ENCODE results near the gene CGN.

The CGN gene

DNA sequence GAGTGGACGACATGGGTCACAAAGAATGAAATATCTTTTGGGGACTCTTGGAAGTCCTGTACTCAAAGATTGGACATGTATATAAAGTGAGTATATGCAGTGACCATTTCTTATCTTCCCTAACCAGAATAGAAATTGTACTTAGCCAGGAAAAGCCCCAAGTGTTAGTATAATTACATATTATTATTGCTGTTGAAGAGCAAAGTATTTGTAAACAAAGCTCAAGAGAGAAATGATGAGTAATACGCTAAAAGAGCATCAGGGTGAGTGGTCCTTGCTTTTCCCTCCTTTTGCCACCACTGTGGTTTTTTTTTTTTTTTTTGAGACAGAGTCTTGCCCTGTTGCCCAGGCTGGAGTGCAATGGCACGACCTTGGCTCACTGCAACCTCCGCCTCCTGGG lies 6.4 kb upstream of the CGN start:
- no peak for DNase-seq (ENCODE audit: low read depth in 1 of 2, low spot score in 1 of 2)
- Histone ChIP-seq H3K27ac (replicated peaks) (no peak overlapping the region), H3K27me3 (ENCODE audit: insufficient read depth, poor library complexity, severe bottlenecking) (no peaks in the 10 kb centered on the region), H3K4me3 (replicated peaks; ENCODE audit: insufficient read depth, low read length) (no peak overlapping the region)
- TF ChIP-seq SPI1 (IDR thresholded peaks at IDR 0.05; ENCODE audit: borderline replicate concordance, low read depth) (no peak), GABPA (IDR thresholded peaks at IDR 0.05; ENCODE audit: low read depth) (no peak), POLR2AphosphoS5 (IDR thresholded peaks at IDR 0.05; ENCODE audit: low read depth) (no peak)
- TF ChIP-seq, protein P1, sequence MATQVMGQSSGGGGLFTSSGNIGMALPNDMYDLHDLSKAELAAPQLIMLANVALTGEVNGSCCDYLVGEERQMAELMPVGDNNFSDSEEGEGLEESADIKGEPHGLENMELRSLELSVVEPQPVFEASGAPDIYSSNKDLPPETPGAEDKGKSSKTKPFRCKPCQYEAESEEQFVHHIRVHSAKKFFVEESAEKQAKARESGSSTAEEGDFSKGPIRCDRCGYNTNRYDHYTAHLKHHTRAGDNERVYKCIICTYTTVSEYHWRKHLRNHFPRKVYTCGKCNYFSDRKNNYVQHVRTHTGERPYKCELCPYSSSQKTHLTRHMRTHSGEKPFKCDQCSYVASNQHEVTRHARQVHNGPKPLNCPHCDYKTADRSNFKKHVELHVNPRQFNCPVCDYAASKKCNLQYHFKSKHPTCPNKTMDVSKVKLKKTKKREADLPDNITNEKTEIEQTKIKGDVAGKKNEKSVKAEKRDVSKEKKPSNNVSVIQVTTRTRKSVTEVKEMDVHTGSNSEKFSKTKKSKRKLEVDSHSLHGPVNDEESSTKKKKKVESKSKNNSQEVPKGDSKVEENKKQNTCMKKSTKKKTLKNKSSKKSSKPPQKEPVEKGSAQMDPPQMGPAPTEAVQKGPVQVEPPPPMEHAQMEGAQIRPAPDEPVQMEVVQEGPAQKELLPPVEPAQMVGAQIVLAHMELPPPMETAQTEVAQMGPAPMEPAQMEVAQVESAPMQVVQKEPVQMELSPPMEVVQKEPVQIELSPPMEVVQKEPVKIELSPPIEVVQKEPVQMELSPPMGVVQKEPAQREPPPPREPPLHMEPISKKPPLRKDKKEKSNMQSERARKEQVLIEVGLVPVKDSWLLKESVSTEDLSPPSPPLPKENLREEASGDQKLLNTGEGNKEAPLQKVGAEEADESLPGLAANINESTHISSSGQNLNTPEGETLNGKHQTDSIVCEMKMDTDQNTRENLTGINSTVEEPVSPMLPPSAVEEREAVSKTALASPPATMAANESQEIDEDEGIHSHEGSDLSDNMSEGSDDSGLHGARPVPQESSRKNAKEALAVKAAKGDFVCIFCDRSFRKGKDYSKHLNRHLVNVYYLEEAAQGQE (IDR thresholded peaks at IDR 0.05; ENCODE audit: insufficient replicate concordance, low read depth), result no peak
- TF ChIP-seq, protein P2, sequence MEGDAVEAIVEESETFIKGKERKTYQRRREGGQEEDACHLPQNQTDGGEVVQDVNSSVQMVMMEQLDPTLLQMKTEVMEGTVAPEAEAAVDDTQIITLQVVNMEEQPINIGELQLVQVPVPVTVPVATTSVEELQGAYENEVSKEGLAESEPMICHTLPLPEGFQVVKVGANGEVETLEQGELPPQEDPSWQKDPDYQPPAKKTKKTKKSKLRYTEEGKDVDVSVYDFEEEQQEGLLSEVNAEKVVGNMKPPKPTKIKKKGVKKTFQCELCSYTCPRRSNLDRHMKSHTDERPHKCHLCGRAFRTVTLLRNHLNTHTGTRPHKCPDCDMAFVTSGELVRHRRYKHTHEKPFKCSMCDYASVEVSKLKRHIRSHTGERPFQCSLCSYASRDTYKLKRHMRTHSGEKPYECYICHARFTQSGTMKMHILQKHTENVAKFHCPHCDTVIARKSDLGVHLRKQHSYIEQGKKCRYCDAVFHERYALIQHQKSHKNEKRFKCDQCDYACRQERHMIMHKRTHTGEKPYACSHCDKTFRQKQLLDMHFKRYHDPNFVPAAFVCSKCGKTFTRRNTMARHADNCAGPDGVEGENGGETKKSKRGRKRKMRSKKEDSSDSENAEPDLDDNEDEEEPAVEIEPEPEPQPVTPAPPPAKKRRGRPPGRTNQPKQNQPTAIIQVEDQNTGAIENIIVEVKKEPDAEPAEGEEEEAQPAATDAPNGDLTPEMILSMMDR (IDR thresholded peaks at IDR 0.05; ENCODE audit: insufficient read depth, low read length), result no peak

DNA sequence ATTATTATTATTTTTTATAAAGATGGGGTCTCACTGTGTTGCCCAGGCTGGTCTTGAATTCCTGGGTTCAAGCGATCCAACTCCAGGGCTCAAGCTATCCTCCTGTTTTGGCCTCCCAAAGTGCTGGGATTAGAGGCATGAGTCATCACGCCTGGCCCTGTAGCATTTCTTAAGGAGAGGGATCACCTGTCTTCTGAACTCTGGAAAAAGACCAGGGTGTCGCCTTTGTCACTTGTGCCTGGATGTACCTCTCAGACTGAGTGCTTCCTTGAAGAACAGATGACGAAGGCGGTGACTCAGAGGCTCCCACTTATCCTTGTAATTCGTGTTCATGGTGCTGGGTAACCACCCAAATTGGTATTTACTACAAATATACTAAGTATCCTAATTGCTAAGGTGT lies 2.4 kb upstream of the CGN start:
- no peak for TF ChIP-seq POLR2AphosphoS5 (IDR thresholded peaks at IDR 0.05; ENCODE audit: low read depth)
- TF ChIP-seq GABPA (IDR thresholded peaks at IDR 0.05; ENCODE audit: low read depth), result no peak
- TF ChIP-seq, protein P2 (IDR thresholded peaks at IDR 0.05; ENCODE audit: insufficient read depth, low read length), result no peak
- TF ChIP-seq SPI1 (IDR thresholded peaks at IDR 0.05; ENCODE audit: borderline replicate concordance, low read depth), result no peak
- TF ChIP-seq, protein P1 (IDR thresholded peaks at IDR 0.05; ENCODE audit: insufficient replicate concordance, low read depth), result no peak
- no peak for DNase-seq (ENCODE audit: low read depth in 1 of 2, low spot score in 1 of 2)

DNA sequence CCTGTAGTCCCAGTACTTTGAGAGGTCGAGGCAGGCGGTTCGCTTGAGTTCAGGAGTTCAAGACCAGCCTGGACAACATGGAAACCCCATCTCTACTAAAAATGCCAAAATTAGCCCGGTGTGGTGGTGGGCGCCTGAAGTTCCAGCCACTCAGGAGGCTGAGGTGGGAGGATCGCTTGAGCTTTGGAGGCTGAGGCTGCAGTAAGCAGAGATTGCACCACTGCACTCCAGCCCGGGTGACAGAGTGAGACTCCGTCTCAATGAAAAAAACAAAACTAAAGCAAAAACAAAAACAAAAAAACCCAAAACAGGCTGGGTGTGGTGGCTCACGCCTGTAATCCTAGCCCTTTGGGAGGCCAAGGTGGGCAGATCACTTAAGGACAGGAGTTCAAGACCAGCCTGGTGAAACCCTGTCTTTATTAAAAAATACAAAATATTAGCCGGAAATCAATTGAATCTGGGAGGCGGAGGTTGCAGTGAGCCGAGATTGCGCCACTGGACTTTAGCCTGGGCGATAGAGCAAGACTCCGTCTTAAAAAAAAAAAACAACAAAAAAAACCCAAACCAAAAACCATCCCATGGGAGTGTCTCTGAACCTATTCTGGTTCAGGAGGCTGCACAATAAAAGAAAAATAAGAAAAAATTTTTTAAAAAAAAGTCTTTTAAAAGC lies 1.7 kb upstream of the CGN start:
- H3K4me3 ChIP-seq (replicated peaks; ENCODE audit: insufficient read depth, low read length), result no peak overlapping the region

More for the DNA sequence above, 2.4 kb upstream of the CGN start:
- H3K4me3 ChIP-seq (replicated peaks; ENCODE audit: insufficient read depth, low read length), result no peak overlapping the region
- H3K27ac ChIP-seq (replicated peaks), result no peak overlapping the region
- peaks cover 4% of the 10 kb centered on the region for H3K27me3 ChIP-seq (ENCODE audit: insufficient read depth, poor library complexity, severe bottlenecking)

More for the DNA sequence above, 1.7 kb upstream of the CGN start:
- Histone ChIP-seq H3K27ac (replicated peaks) (no peak overlapping the region), H3K27me3 (ENCODE audit: insufficient read depth, poor library complexity, severe bottlenecking) (peaks cover 4% of the 10 kb centered on the region)
- no peak for TF ChIP-seq GABPA (IDR thresholded peaks at IDR 0.05; ENCODE audit: low read depth)
- TF ChIP-seq SPI1 (IDR thresholded peaks at IDR 0.05; ENCODE audit: borderline replicate concordance, low read depth), result no peak
- no peak for TF ChIP-seq POLR2AphosphoS5 (IDR thresholded peaks at IDR 0.05; ENCODE audit: low read depth)
- TF ChIP-seq, protein P1 (IDR thresholded peaks at IDR 0.05; ENCODE audit: insufficient replicate concordance, low read depth), result no peak
- TF ChIP-seq, protein P2 (IDR thresholded peaks at IDR 0.05; ENCODE audit: insufficient read depth, low read length), result no peak
- no peak for DNase-seq (ENCODE audit: low read depth in 1 of 2, low spot score in 1 of 2)

Measured in HL-60 (cell line).